Measurements from ENCODE around the gene NACC1.

Gene NACC1

GRCh38 chr19:13087795-13088537 is 30.1 kb upstream of the NACC1 start:
- no peak for DNase-seq (ENCODE audit: low read depth in 1 of 2, low spot score in 1 of 2)

GRCh38 chr19:13089139-13089856 is 28.8 kb upstream of the NACC1 start:
- DNase-seq (ENCODE audit: low read depth in 1 of 2, low spot score in 1 of 2): no peak

- DNase-seq (ENCODE audit: low read depth in 1 of 2, low spot score in 1 of 2): no peak
These were observed 28.1 kb upstream of the NACC1 start for GRCh38 chr19:13089857-13090507.

GRCh38 chr19:13090511-13091231 is 27.4 kb upstream of the NACC1 start:
- no peak for DNase-seq (ENCODE audit: low read depth in 1 of 2, low spot score in 1 of 2)

- DNase-seq (ENCODE audit: low read depth in 1 of 2, low spot score in 1 of 2): no peak
These were observed 26.5 kb upstream of the NACC1 start for GRCh38 chr19:13091400-13092157.

- no peak for DNase-seq (ENCODE audit: low read depth in 1 of 2, low spot score in 1 of 2)
These were observed 25.9 kb upstream of the NACC1 start for GRCh38 chr19:13092158-13092543.

GRCh38 chr19:13092606-13093235 is 25.3 kb upstream of the NACC1 start:
- no peak for DNase-seq (ENCODE audit: low read depth in 1 of 2, low spot score in 1 of 2)

- peak; percentile 56 to 69 for DNase-seq (ENCODE audit: low read depth in 1 of 2, low spot score in 1 of 2)
These were observed 24.5 kb upstream of the NACC1 start for GRCh38 chr19:13093407-13094105.

GRCh38 chr19:13094106-13094504 is 24.0 kb upstream of the NACC1 start:
- DNase-seq (ENCODE audit: low read depth in 1 of 2, low spot score in 1 of 2): no peak

GRCh38 chr19:13094771-13095392 is 23.2 kb upstream of the NACC1 start:
- DNase-seq (ENCODE audit: low read depth in 1 of 2, low spot score in 1 of 2): no peak

GRCh38 chr19:13095393-13095784 is 22.7 kb upstream of the NACC1 start:
- DNase-seq (ENCODE audit: low read depth in 1 of 2, low spot score in 1 of 2): no peak

- DNase-seq (ENCODE audit: low read depth in 1 of 2, low spot score in 1 of 2): no peak
These were observed 21.8 kb upstream of the NACC1 start for GRCh38 chr19:13095934-13096927.

- no peak for DNase-seq (ENCODE audit: low read depth in 1 of 2, low spot score in 1 of 2)
These were observed 21.0 kb upstream of the NACC1 start for GRCh38 chr19:13097033-13097462.

- no peak for DNase-seq (ENCODE audit: low read depth in 1 of 2, low spot score in 1 of 2)
These were observed 20.4 kb upstream of the NACC1 start for GRCh38 chr19:13097463-13098258.

GRCh38 chr19:13098277-13099072 is 19.6 kb upstream of the NACC1 start:
- no peak for DNase-seq (ENCODE audit: low read depth in 1 of 2, low spot score in 1 of 2)
